ENCODE results near the gene OPA3. TPM values are rescaled to one million over a fixed set of nuclear protein-coding genes. Genes with fewer than 3 reads are reported as not detected.

OPA3 gene
- total RNA-seq, 1 donor from 2014 or later, result 15.3 TPM

GRCh38 chr19:45571457-45572220 is 13.0 kb downstream of the OPA3 start:
- no peak for DNase-seq (ENCODE audit: low spot score)
- intact Hi-C loops (cut with DNase I), result no loop called here

DNA sequence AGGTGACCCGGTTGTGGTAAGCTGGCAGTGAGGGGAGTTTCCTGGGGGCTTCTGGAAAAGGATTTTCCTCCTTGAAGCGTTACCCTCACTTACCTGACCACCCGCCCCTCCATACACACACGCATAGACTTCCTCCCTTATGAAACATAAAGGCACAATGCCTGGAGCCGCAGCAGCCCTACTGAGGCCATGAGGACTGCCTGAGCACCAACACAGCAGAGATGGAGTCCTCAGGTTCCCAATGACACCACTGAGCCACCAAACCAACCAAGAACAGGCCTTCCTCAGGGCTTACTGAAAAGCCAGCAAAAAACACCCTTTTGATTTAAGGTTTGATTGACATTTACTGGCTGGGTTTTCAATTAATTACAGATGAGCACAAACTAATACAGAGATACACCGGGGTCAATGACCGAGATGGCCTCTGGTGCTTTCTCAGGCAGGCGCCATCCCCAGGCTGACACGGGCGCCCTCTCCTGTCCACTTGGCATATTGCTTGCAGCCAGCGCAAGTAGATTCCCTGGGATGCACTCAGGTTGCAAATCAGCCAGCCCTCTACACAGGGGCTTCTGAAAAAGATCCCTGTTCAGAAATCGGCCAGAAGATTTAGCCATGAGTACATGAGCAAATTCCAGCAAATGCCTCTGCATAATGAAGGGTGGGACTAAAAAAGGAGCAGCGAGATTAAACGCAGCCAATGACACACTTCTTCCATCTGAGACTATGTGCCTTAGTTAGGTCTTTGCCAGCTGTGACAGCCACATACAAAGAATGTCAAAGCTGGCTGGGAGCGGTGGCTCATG is 14.8 kb downstream of the OPA3 start:
- peak; percentile 88 for DNase-seq (ENCODE audit: low spot score)
- intact Hi-C loops (cut with DNase I), result loop anchor here (5.0 kb wide), 1 partner anchor 43 kb away; no protein-coding TSS in a partner anchor

DNA sequence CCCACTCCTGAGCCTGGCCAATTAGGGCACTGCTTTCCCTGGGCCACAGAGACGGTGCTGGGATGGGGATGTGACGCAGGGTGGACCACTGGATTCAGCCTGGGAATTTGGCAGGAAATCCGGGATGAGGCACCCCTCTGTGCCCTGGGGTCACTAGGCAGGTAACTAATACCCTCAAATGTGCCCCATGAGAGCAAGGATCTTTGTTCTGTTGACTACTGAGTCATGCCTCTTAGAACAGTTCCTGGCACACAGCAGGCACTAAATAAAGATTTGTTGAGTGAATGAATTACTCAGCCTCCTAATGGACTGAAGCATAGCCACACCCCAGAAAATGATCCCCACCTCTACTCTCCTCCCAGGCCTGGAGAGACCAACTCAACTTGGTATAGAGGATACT is 15.9 kb downstream of the OPA3 start:
- DNase-seq (ENCODE audit: low spot score), result no peak
- intact Hi-C loops (cut with DNase I), result loop anchor here (5.0 kb wide), 1 partner anchor 41 kb away; no protein-coding TSS in a partner anchor

DNA sequence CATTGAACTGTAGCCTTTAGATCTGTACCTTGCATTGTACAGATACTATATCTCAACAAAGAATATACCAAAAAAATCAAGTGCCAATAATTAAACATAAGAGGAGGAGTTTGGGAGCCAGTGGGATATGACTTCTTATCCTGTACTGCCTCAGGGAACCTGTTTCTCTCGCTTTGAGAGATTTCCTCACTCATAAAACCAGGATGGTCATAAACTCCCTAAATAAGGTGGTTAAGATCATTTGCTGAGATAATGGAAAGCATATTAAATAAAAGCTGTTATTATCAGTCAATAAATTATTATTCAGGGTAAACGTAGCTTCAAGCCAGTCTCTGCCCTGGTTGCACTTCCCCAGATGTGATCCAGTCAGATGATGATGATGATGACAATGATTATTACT is 17.0 kb downstream of the OPA3 start:
- intact Hi-C loops (cut with DNase I), result loop anchor here (5.0 kb wide), 1 partner anchor 40 kb away; no protein-coding TSS in a partner anchor
- no peak for DNase-seq (ENCODE audit: low spot score)

- intact Hi-C loops (cut with DNase I), result no loop called here
- DNase-seq (ENCODE audit: low spot score), result no peak
These were observed 20.3 kb downstream of the OPA3 start for GRCh38 chr19:45564131-45564780.

DNA sequence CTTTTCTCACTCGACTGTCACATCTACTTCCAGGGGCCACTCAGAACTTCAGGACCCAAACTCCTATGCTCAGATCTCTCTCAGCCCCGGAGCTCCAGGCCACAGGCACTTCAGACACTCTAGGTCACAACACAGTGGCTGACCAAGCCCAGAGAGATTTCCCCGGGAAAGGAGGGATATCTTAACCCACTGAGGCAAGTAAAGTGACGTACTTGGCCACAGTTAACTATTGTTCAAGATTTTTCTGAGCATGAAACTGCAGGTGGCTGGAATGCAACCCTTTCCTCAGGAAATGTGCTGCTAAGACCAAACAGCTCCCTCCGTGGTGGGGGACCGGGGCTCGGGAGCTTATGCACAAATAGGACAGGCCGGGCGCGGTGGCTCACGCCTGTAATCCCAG is 23.9 kb downstream of the OPA3 start:
- no peak for DNase-seq (ENCODE audit: low spot score)
- intact Hi-C loops (cut with DNase I), result no loop called here

DNA sequence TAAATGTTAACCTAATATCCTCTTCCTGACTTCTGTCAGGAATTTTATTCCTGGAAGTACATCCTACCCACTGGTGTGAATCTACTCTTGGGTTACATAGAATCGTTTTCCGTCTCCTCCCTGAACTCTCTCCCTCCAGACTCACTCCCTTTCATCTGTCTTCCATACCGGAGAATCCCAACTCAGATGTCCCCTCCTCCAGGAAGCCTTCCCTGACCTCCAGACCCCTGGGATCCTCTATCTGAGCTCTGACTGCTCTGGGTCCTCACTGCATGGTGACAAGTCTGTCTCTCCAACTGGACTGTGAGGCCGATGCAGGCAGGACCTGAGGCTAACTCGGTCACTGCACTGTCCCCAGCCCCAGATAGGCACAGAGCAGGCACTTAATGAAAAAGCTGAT is 24.6 kb downstream of the OPA3 start:
- intact Hi-C loops (cut with DNase I), result no loop called here

GRCh38 chr19:45558399-45558878 is 26.2 kb downstream of the OPA3 start:
- DNase-seq (ENCODE audit: low spot score), result no peak
- intact Hi-C loops (cut with DNase I), result loop anchor here (5.0 kb wide), 1 partner anchor 36 kb away; no protein-coding TSS in a partner anchor

More for the DNA sequence above, 24.6 kb downstream of the OPA3 start:
- DNase-seq (ENCODE audit: low spot score), result no peak

DNA sequence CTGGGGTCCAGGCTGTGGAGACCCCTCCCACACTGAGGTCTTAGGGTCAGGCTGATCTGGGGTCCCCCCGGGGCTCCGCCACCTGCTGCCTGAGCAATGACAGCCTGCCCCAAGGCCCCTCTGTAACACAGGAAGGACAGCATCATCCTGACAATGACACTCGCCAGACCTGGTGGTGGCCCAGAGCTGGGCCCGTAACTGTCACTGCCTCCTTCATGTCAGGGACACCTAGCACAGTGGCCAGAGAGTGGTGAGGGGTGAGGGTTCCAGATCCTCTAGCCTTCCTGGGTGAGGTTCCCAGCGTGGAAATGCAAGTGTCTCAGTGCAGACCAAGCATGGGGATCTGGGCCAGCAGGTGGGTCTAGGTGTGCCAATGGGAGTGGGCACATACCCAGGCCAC is 27.8 kb downstream of the OPA3 start:
- intact Hi-C loops (cut with DNase I), result loop anchor here (5.0 kb wide), 1 partner anchor 35 kb away; no protein-coding TSS in a partner anchor
- DNase-seq (ENCODE audit: low spot score), result no peak

GRCh38 chr19:45554481-45554880 is 30.1 kb downstream of the OPA3 start:
- intact Hi-C loops (cut with DNase I), result no loop called here
- DNase-seq (ENCODE audit: low spot score), result no peak

- no peak for DNase-seq (ENCODE audit: low spot score)
- intact Hi-C loops (cut with DNase I), result no loop called here
These were observed 31.1 kb downstream of the OPA3 start for GRCh38 chr19:45553464-45553863.

GRCh38 chr19:45547965-45548609 is 36.5 kb downstream of the OPA3 start:
- intact Hi-C loops (cut with DNase I), result no loop called here
- DNase-seq (ENCODE audit: low spot score), result no peak

DNA sequence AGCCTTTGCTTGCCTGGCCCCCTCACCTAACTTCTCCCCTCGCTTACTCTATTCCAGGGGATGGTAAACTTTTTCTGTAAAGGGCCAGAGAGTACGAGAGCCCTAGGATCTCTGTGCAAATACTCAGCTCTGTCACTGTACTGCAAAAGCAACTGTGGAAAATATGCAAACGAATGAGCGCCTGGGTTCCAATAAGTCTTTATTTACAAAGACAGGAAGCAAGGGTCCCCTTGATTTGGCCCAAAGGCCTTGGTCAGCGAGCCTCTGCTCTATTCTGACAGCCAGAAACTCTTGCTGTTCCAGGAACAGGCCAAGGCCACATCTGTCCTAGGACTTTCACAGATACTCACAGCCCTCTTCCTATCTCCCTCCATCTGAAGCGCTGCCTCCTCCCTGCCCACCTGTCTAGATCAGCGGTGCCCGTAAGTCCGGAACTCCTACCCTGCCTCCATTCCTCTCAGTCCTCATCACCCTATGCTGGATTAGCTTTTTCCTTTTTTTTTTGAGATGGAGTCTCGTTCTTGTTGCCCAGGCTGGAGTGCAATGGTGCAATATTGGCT is 37.3 kb downstream of the OPA3 start:
- intact Hi-C loops (cut with DNase I), result no loop called here
- no peak for DNase-seq (ENCODE audit: low spot score)

DNA sequence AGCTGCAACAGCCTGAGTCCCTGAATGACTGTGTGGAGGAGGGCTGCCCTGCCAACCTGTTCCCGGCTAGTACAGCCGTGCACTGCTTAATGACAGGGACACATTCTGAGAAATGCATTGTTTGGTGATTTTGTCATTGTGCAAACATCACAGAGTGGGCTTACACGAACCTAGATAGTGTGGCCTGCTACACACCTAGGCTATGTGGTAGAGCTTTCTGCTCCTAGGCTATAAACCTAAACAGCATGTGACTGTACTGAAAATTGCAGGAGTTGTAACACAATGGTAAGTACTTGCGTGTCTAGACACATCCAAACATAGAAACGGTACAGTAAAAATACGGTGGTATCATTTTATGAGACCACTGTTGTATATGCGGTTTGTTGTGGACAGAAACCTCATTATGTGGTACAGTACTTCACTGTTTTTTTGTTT is 42.4 kb downstream of the OPA3 start:
- intact Hi-C loops (cut with DNase I), result no loop called here
- no peak for DNase-seq (ENCODE audit: low spot score)

DNA sequence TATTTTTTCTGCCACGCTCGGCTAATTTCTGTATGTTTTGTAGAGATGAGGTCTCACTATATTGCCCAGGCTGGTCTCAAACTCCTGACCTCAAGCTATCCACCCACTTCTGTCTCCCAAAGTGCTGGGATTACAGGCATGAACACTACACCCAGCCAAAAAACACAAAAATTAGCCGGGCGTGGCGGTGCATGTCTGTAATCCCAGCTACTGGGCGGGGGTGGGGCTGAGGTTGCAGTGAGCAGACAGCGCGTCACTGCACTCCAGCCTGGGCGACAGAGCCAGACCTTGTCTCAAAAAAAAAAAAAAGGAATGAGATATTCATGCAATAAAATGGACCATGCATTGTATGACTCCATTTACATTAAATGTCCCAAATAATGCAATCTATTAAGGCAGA is 45.1 kb downstream of the OPA3 start:
- DNase-seq (ENCODE audit: low spot score), result no peak
- intact Hi-C loops (cut with DNase I), result no loop called here

DNA sequence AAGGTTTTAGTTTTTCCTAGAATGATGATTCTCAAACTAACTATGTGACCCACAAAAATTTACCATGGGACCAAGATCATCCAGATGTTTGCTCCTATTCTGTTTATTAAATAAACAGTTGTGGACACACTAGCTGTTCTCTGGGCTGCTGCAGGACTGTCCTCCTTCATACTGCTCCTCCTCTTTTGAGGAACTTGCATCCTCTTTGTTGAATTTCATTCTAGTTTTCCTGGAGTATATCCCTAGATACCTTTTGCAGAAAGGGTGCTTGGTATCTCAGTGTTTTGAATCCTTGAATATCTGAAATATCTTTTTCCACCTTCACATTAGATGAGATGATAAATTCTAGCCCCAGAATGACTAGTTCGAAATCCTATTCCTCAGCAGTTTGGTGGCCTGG is 53.3 kb downstream of the OPA3 start:
- intact Hi-C loops (cut with DNase I), result no loop called here
- DNase-seq (ENCODE audit: low spot score), result no peak

- intact Hi-C loops (cut with DNase I), result loop anchor here (5.0 kb wide), 1 partner anchor 38 kb away; no protein-coding TSS in a partner anchor
- DNase-seq (ENCODE audit: low spot score), result no peak
These were observed 55.2 kb downstream of the OPA3 start for GRCh38 chr19:45529420-45529785.

DNA sequence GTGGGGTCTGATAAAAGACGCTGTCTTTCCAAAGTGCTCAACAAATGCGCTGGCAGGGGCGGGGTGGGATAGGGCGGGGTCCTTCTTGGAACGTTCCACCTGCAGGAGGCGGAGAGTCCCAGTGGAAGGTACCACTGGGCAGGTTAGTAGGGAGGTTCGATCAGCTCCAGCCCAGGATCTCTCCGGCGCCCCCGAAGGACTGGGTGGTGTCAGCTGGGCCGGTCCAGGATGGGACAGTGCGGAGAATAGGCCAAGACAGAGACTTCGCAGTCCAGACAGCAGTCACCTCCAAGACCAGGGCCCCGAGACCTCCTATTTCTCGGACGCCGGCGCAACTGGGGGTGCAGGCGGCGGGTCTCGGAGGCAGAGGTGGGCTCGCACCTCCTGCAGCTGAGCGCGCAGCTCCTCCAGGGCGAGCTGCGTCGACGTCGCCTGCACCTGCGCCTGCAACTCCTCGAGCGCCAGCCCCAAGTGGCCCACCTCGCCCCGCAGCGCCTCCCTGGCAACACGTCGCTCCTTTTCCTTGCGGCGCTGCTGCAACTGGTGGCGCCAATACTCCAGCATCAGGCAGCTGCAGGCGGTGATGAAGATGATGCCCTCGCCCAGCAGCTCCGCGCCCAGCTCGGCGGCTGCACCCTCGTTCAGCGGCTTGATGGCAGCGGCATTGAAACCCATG is 55.7 kb downstream of the OPA3 start:
- intact Hi-C loops (cut with DNase I), result loop anchor here (5.0 kb wide), 1 partner anchor 38 kb away; no protein-coding TSS in a partner anchor
- DNase-seq (ENCODE audit: low spot score), result no peak

All from cardiac septum (tissue), 1 donor.